Transverse colon (tissue), 4 donors: Measurements from ENCODE around the gene AP4S1. TPM values are rescaled to one million over a fixed set of nuclear protein-coding genes. Genes with fewer than 3 reads are reported as not detected.

Experiments
- DNase-seq: peaks from one replicate; pipeline ENCODE4 v3.0.0-alpha.2; 2019
- H3K27ac ChIP-seq, 4 donors: fragments of 200-600 bp; sonication (generic); 2 replicates each; pipeline ENCODE4 v1.5.1; 2016 to 2018; ENCODE audit warnings: inconsistent platforms in 4 of 4
- H3K27me3 ChIP-seq: fragments of 200-600 bp; sonication (generic); 2 replicates; pipeline ENCODE4 v1.5.1; 2017; ENCODE audit warnings: inconsistent platforms
- H3K36me3 ChIP-seq, 4 donors: fragments of 200-600 bp; sonication (generic); 2 replicates each; pipeline ENCODE4 v1.5.1; 2017 to 2019; ENCODE audit warnings: inconsistent platforms in 4 of 4
- H3K4me1 ChIP-seq, 4 donors: fragments of 200-600 bp; sonication (generic); 2 replicates each; pipeline ENCODE4 v1.5.1; 2017 to 2020; ENCODE audit warnings: inconsistent platforms in 4 of 4
- H3K4me3 ChIP-seq, 4 donors: fragments of 200-600 bp; sonication (generic); 1 replicate in 1 of 4; 2 replicates in 3 of 4; pipeline versions ENCODE4 v1.5.1 to v1.6.1; 2017 to 2019; ENCODE audit warnings: inconsistent platforms in 4 of 4
- H3K9me3 ChIP-seq, 2 donors: fragments of 200-600 bp; sonication (generic); 2 replicates each; pipeline ENCODE4 v1.5.1; 2017 to 2019; ENCODE audit warnings: inconsistent platforms in 2 of 2
- CTCF ChIP-seq, 5 experiments: fragments of 200-600 bp in 3 of 5; fragments of 450-650 bp in 2 of 5; sonication (generic) in 3 of 5; IDR thresholded peaks; 1 replicate in 2 of 5; 2 replicates in 3 of 5; pipeline ENCODE4 v1.5.1; 2016 to 2017; ENCODE audit warnings: antibody characterized with exemption in 5 of 5, inconsistent platforms in 3 of 5, mild to moderate bottlenecking in 2 of 5, moderate library complexity in 1 of 5
- EP300 ChIP-seq: sonication (generic); formaldehyde crosslinking; IDR thresholded peaks from one replicate; pipeline ENCODE4 v1.6.1; 2017; ENCODE audit warnings: antibody characterized with exemption, low read depth
- POLR2A ChIP-seq: fragments of 450-650 bp; IDR thresholded peaks from one replicate; pipeline ENCODE4 v1.6.1; 2016; ENCODE audit warnings: antibody characterized with exemption, mild to moderate bottlenecking, moderate library complexity
- POLR2AphosphoS5 ChIP-seq, 3 donors: sonication (generic); formaldehyde crosslinking; IDR thresholded peaks; one replicate each; pipeline ENCODE4 v1.6.1; 2016; ENCODE audit warnings: antibody characterized with exemption in 3 of 3
- WGBS, 2 donors: methylation state at CpG; one replicate each; pipeline ENCODE4 v1.1.5; 2018; ENCODE audit warnings: low coverage in 1 of 2; 5-methylcytosine and 5-hydroxymethylcytosine counted together
- in situ Hi-C, 4 donors: fragments of 200-750 bp; cut with MboI; loops; one replicate each; pipeline versions ENCODE4 v1.15.0 to v1.15.1; 2017; ENCODE audit warnings: low sequenced_read_pairs in 3 of 4, low pct_ligation_motif_present in 1 of 4, low pct_unique_long_range_greater_than_20kb in 1 of 4
- intact Hi-C: fragments of 100-400 bp; cut with DNase I; formaldehyde crosslinking; loops from one replicate; pipeline ENCODE4 v1.15.1; 2023; ENCODE audit warnings: low total_unique reads
- total RNA-seq, 4 donors: library from RNA; depleted of rRNA; stranded (reverse); fragments of >200 nt; gene quantifications; one replicate each; pipeline ENCODE4 v1.1.0, GENCODE V29; 2016

Gene AP4S1
- total RNA-seq, 4 donors from 2014 or later: 0.60 to 9.8 (median 4.6) TPM

- Histone ChIP-seq H3K9me3 (no peaks in the 10 kb centered on the region), H3K27me3 (no peaks in the 10 kb centered on the region), H3K27ac (peak overlapping the region; percentile 94 to 100 (median 98)), H3K4me1 (peaks cover 0 to 33% (median 22%) of the 10 kb centered on the region in 4 donors), H3K36me3 (no peaks in the 10 kb centered on the region), H3K4me3 (peak overlapping the region in 3 of 4 donors; percentile 91 to 99 (median 92))
- in situ Hi-C loops: no loop called here
- TF ChIP-seq POLR2AphosphoS5 (IDR thresholded peaks at IDR 0.05) (no peak), POLR2A (no peak), CTCF (IDR thresholded peaks at IDR 0.05) (no peak), EP300 (no peak)
- DNase-seq: no peak
- WGBS, 2 donors: 74 to 77% methylated on average over 1 of the region's 1 CpG
- intact Hi-C loops: no loop called here
These were observed 2.4 kb downstream of the AP4S1 start for GRCh38 chr14:31027847-31028246.

- no peak overlapping the region for H3K27ac ChIP-seq
- in situ Hi-C loops: no loop called here
These were observed 3.8 kb downstream of the AP4S1 start for GRCh38 chr14:31029016-31029970.

GRCh38 chr14:31030469-31030868, 5.0 kb downstream of the AP4S1 start:
- H3K27me3 ChIP-seq: no peaks in the 10 kb centered on the region
- H3K4me1 ChIP-seq: peaks cover 8 to 25% (median 13%) of the 10 kb centered on the region in 4 donors
- in situ Hi-C loops: no loop called here
- H3K9me3 ChIP-seq: no peaks in the 10 kb centered on the region
- DNase-seq: no peak
- no peak overlapping the region for H3K4me3 ChIP-seq
- no peaks in the 10 kb centered on the region for H3K36me3 ChIP-seq
- no peak overlapping the region for H3K27ac ChIP-seq
- TF ChIP-seq CTCF (IDR thresholded peaks at IDR 0.05): no peak
- TF ChIP-seq POLR2A: no peak
- no peak for TF ChIP-seq EP300
- TF ChIP-seq POLR2AphosphoS5 (IDR thresholded peaks at IDR 0.05): no peak
- 95 to 100% methylated on average over 1 to 5 of the region's 5 CpGs for WGBS, 2 donors
- intact Hi-C loops: no loop called here

More at GRCh38 chr14:31029016-31029970, 3.8 kb downstream of the AP4S1 start:
- 95 to 100% methylated on average over 2 to 3 of the region's 3 CpGs for WGBS, 2 donors
- peaks cover 8 to 31% (median 18%) of the 10 kb centered on the region in 4 donors for H3K4me1 ChIP-seq
- no peaks in the 10 kb centered on the region for H3K36me3 ChIP-seq
- no peaks in the 10 kb centered on the region for H3K27me3 ChIP-seq
- no peaks in the 10 kb centered on the region for H3K9me3 ChIP-seq
- H3K4me3 ChIP-seq: no peak overlapping the region
- intact Hi-C loops: no loop called here
- TF ChIP-seq EP300: no peak
- TF ChIP-seq POLR2AphosphoS5 (IDR thresholded peaks at IDR 0.05): no peak
- no peak for TF ChIP-seq CTCF (IDR thresholded peaks at IDR 0.05)
- TF ChIP-seq POLR2A: no peak
- DNase-seq: no peak

GRCh38 chr14:31036552-31036951, 11.1 kb downstream of the AP4S1 start:
- no peaks in the 10 kb centered on the region for H3K36me3 ChIP-seq
- H3K27ac ChIP-seq: no peak overlapping the region
- no peaks in the 10 kb centered on the region for H3K9me3 ChIP-seq
- 100% methylated on average over 4 of the region's 4 CpGs; no CpG with 5 or more reads in 1 of the 2 donors for WGBS, 2 donors
- peaks cover 8 to 16% (median 9%) of the 10 kb centered on the region in 4 donors for H3K4me1 ChIP-seq
- no peak overlapping the region for H3K4me3 ChIP-seq
- no peaks in the 10 kb centered on the region for H3K27me3 ChIP-seq
- TF ChIP-seq EP300 (no peak), POLR2A (no peak), CTCF (IDR thresholded peaks at IDR 0.05) (no peak)
- intact Hi-C loops (no loop called here), in situ Hi-C loops (no loop called here)
- no peak for DNase-seq
